Suprapubic skin (tissue), 3 donors: ENCODE data around the gene NSUN2.

Experiments used
- CTCF ChIP-seq, 2 donors: fragments of 200-600 bp in 1 of 2; fragments of 450-650 bp in 1 of 2; sonication (generic) in 1 of 2; IDR thresholded peaks; one replicate each; pipeline ENCODE4 v1.5.1; 2016 to 2019; ENCODE audit warnings: antibody characterized with exemption in 2 of 2, mild to moderate bottlenecking in 1 of 2, moderate library complexity in 1 of 2
- POLR2AphosphoS5 ChIP-seq, 3 donors: sonication (generic); formaldehyde crosslinking; IDR thresholded peaks; one replicate each; pipeline ENCODE4 v1.6.1; 2017; ENCODE audit warnings: antibody characterized with exemption in 3 of 3

GRCh38 chr5:6637022-6637421 lies 4.2 kb upstream of the NSUN2 start:
- TF ChIP-seq CTCF (IDR thresholded peaks at IDR 0.05) (no peak), POLR2AphosphoS5 (IDR thresholded peaks at IDR 0.05) (no peak)
